Bronchial epithelial cell (primary cell): Measurements from ENCODE around the gene PMM2. TPM values are rescaled to one million over a fixed set of nuclear protein-coding genes. Genes with fewer than 3 reads are reported as not detected.
A peak's percentile ranks its signal among the peaks of the same experiment; 100 is the strongest.
"Not testable (repeated sequence)": the region's sequence is repeated elsewhere in the genome, so short reads cannot be mapped to it uniquely, and the experiment has no call there.

Experiments used
- DNase-seq: peaks from one replicate; pipeline ENCODE4 v3.0.0-alpha.2; 2010; ENCODE audit warnings: low read depth
- FAIRE-seq: peaks from 2 replicates; lab custom pipeline; 2011; peaks lifted over from hg19 to GRCh38; lab: Jason Lieb, UNC
- H3K27me3 ChIP-seq: 2 replicates; pipeline ENCODE4 v1.5.1; 2011; ENCODE audit warnings: low read length; ENCODE audit not compliant: control insufficient read depth, insufficient read depth
- H3K36me3 ChIP-seq: 2 replicates; pipeline ENCODE4 v1.5.1; 2011; ENCODE audit warnings: low read length; ENCODE audit not compliant: control insufficient read depth, insufficient read depth
- H3K4me3 ChIP-seq: 2 replicates; pipeline ENCODE4 v1.5.1; 2011; ENCODE audit warnings: mild to moderate bottlenecking, low read depth, low read length, control low read depth
- CTCF ChIP-seq: IDR thresholded peaks from 2 replicates; pipeline ENCODE4 v1.5.1; 2011; ENCODE audit warnings: mild to moderate bottlenecking, moderate library complexity, low read length, control low read depth, inconsistent platforms; ENCODE audit not compliant: insufficient read depth, severe bottlenecking
- total RNA-seq: library from RNA; depleted of rRNA; stranded (reverse); fragments of >200 nt; gene quantifications from 2 replicates; pipeline ENCODE4 v1.2.1, GENCODE V29; 2014

The PMM2 gene
- total RNA-seq, 1 donor from 2014 or later = 25.5 TPM

- Histone ChIP-seq H3K4me3 (no peak overlapping the region), H3K36me3 (no peaks in the 10 kb centered on the region), H3K27me3 (no peaks in the 10 kb centered on the region)
- no peak for TF ChIP-seq CTCF
- DNase-seq = no peak
- FAIRE-seq = no peak
Observed at GRCh38 chr16:8785408-8785807, 12.2 kb upstream of the PMM2 start.

DNA sequence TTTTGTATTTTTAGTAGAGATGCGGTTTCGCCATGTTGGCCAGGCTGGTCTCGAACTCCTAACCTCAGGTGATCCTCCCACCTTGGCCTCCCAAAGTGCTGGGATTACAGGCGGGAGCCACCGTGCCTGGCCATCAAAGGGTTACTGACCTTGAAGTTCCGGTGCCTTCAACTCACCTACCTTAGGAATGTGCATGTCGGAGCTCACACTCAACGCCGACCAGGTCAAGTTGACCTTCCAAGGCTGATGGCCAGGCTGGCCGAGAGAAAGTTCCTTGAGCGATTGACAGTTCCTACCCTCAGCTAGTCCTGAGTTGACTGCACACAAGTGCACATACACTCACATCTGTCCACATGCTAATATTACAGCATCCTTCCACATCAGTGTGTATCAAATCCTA lies 11.3 kb upstream of the PMM2 start:
- not testable (repeated sequence) for H3K4me3 ChIP-seq, H3K27me3 ChIP-seq, DNase-seq, H3K36me3 ChIP-seq, FAIRE-seq

DNA sequence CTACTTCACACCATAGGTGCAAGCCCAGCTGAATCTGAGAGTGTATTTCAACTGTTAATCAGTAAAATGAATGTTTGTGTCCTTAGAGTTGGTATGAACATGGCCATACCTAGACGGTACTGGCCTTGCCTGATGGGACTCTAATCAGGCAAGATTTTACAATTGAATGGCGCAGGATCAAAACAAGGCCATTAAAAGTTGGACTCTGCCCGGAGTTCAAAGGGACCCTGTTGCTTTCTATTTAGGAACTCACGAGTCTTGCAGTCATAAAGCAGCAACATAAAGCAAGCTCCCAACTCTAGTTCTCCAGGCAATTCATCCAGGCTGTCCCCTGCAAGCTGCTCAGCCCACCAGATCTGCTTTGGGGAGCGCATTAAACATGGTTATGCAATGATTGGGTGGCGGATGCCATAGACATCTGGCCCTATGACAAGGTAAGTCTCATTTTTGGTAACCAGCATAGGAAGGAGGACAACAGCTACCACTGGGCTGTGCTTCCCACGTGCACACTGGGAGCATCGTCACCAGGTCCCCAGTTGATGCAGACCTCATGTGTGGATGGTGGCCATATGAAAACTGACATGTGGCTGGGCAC lies 9.0 kb upstream of the PMM2 start:
- FAIRE-seq (peak; percentile 23), DNase-seq (no peak)
- H3K36me3 ChIP-seq = no peaks in the 10 kb centered on the region
- TF ChIP-seq CTCF = no peak
- no peaks in the 10 kb centered on the region for H3K27me3 ChIP-seq
- no peak overlapping the region for H3K4me3 ChIP-seq

DNA sequence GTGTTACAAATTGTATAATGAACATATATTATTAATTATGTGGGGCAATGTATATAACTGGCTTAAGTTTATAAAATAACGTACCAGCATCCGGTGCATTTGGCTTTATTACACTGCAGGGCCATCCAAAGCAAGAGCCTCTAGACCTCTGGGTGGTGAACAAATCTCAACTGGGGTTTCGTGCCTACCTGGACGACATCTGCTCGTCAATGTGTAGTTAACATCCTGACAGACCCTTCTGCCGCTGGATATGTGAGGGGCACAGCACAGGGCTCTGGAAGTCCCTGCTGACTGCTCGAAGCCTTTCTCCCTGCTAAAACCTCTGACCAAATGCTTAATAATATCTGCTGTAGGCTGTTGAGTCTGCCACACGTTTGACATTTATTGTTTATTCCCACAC lies 2.5 kb upstream of the PMM2 start:
- H3K4me3 ChIP-seq = no peak overlapping the region
- no peaks in the 10 kb centered on the region for H3K36me3 ChIP-seq
- H3K27me3 ChIP-seq = no peaks in the 10 kb centered on the region
- FAIRE-seq (no peak), DNase-seq (no peak)
- TF ChIP-seq CTCF = no peak

GRCh38 chr16:8795818-8796217 lies 1.8 kb upstream of the PMM2 start:
- no peak for DNase-seq
- H3K4me3 ChIP-seq = no peak overlapping the region
- TF ChIP-seq CTCF = no peak
- H3K36me3 ChIP-seq = no peaks in the 10 kb centered on the region
- H3K27me3 ChIP-seq = no peaks in the 10 kb centered on the region
- FAIRE-seq = no peak

GRCh38 chr16:8796469-8797363 lies 923 bp upstream of the PMM2 start:
- H3K4me3 ChIP-seq = peak overlapping the region; percentile 78
- FAIRE-seq (no peak), DNase-seq (no peak)
- TF ChIP-seq CTCF = no peak
- H3K27me3 ChIP-seq = no peaks in the 10 kb centered on the region
- peaks cover under 1% of the 10 kb centered on the region for H3K36me3 ChIP-seq
